Small intestine (tissue), 7 donors: ENCODE measurements around the gene UNC45B. TPM values are rescaled to one million over a fixed set of nuclear protein-coding genes. Genes with fewer than 3 reads are reported as not detected.

Experiments used
- DNase-seq, 2 donors: peaks; one replicate each; pipeline versions ENCODE4 v3.0.0 to v3.0.0-alpha.2; 2013
- FAIRE-seq: peaks from 2 replicates; lab custom pipeline; 2012; peaks lifted over from hg19 to GRCh38; lab: Jason Lieb, UNC
- H3K27ac ChIP-seq, 3 donors: one replicate each; pipeline ENCODE4 v1.5.1; 2013; ENCODE audit warnings: low read length in 2 of 3, mild to moderate bottlenecking in 2 of 3, control low read depth in 1 of 3, inconsistent platforms in 1 of 3, low read depth in 1 of 3, moderate library complexity in 1 of 3
- H3K27me3 ChIP-seq, 3 donors: one replicate each; pipeline ENCODE4 v1.6.1; 2013; ENCODE audit warnings: low read length in 3 of 3, inconsistent platforms in 1 of 3; ENCODE audit not compliant: control insufficient read depth in 3 of 3, insufficient read depth in 3 of 3
- H3K36me3 ChIP-seq, 3 donors: one replicate each; pipeline ENCODE4 v1.6.1; 2013; ENCODE audit warnings: low read length in 3 of 3, inconsistent platforms in 1 of 3, low read depth in 1 of 3, mild to moderate bottlenecking in 1 of 3, moderate library complexity in 1 of 3; ENCODE audit not compliant: control insufficient read depth in 3 of 3, insufficient read depth in 2 of 3
- H3K4me1 ChIP-seq, 3 donors: one replicate each; pipeline ENCODE4 v1.6.1; 2013; ENCODE audit warnings: low read length in 2 of 3, inconsistent platforms in 1 of 3, low read depth in 1 of 3, mild to moderate bottlenecking in 1 of 3, moderate library complexity in 1 of 3; ENCODE audit not compliant: control insufficient read depth in 3 of 3, insufficient read depth in 2 of 3
- H3K4me3 ChIP-seq, 3 donors: one replicate each; pipeline ENCODE4 v1.5.1; 2013; ENCODE audit warnings: low read length in 3 of 3, control low read depth in 1 of 3, inconsistent platforms in 1 of 3, low read depth in 1 of 3, mild to moderate bottlenecking in 1 of 3, moderate library complexity in 1 of 3
- H3K9me3 ChIP-seq, 2 donors: one replicate each; pipeline ENCODE4 v1.6.1; 2013; ENCODE audit warnings: low read depth in 1 of 2, low read length in 1 of 2; ENCODE audit not compliant: control insufficient read depth in 2 of 2, insufficient read depth in 1 of 2
- WGBS, 3 donors: extraction: QIAGEN DNeasy Blood & Tissue Kit; methylation state at CpG; one replicate each; pipeline ENCODE4 v1.1.7; 2013; 5-methylcytosine and 5-hydroxymethylcytosine counted together
- polyA plus RNA-seq, 4 donors: library from polyadenylated mRNA; stranded (reverse) in 3 of 4; unstranded in 1 of 4; fragments of 200-250 nt in 3 of 4; fragments of 120-200 nt in 1 of 4; gene quantifications; one replicate each; pipeline versions ENCODE4 v1.2.1 to v1.2.3, GENCODE V29; 2013
- donor health status: healthy with polysubstance abuse.
- donor health status: control.
- donor health status: control.
- donor health status: Bipolar disorder and iron deficiency.
- donor health status: healthy.

Gene UNC45B
- polyA plus RNA-seq, 4 donors, result 0.62 TPM; not detected in 3

- no peak for FAIRE-seq
- Histone ChIP-seq H3K27me3 (no peaks in the 10 kb centered on the region), H3K4me3 (no peak overlapping the region)
Measured at GRCh38 chr17:35238821-35239220, 91.2 kb downstream of the UNC45B start.

More at GRCh38 chr17:35238821-35239220, 91.2 kb downstream of the UNC45B start:
- H3K36me3 ChIP-seq, result no peaks in the 10 kb centered on the region
- peaks cover 0 to 3% (median 0%) of the 10 kb centered on the region in 3 donors for H3K4me1 ChIP-seq
- no peaks in the 10 kb centered on the region for H3K9me3 ChIP-seq
- H3K27ac ChIP-seq, result peak overlapping the region in 1 of 3 donors; percentile 23
- WGBS, 3 donors, result 61 to 73% (median 66%) methylated on average over 2 of the region's 2 CpGs
- no peak for DNase-seq

Other genes with a start within 250 kb of the UNC45B start
- gene CCT6B, start 186.4 kb upstream of the UNC45B start, polyA plus RNA-seq, result 1 to 10 TPM in 1 of 4 donors, under 1 TPM in 1, not detected in 2; 0.98 to 2.7 TPM
- 10 to 100 TPM; 10.3 to 18.2 (median 11.8) TPM for gene ZNF830, start 186.3 kb upstream of the UNC45B start, polyA plus RNA-seq
- gene LIG3, start 167.3 kb upstream of the UNC45B start, polyA plus RNA-seq, result 10 to 100 TPM in 2 of 4 donors, 1 to 10 TPM in 2; 4.9 to 23.9 (median 9.9) TPM
- 10 to 100 TPM in 3 of 4 donors, 1 to 10 TPM in 1; 10.0 to 36.9 (median 16.9) TPM for gene RFFL, start 84.1 kb upstream of the UNC45B start, polyA plus RNA-seq
- gene RAD51D, start 28.0 kb upstream of the UNC45B start, polyA plus RNA-seq, result 10 to 100 TPM in 1 of 4 donors, 1 to 10 TPM in 2, under 1 TPM in 1; 0.89 to 12.2 (median 7.4) TPM
- gene FNDC8, start 26.2 kb upstream of the UNC45B start, polyA plus RNA-seq, result under 1 TPM in 1 of 4 donors, not detected in 3; 0.04 TPM
- 10 to 100 TPM in 2 of 4 donors, 1 to 10 TPM in 2; 1.8 to 13.9 (median 7.5) TPM for gene NLE1, start 5.5 kb upstream of the UNC45B start, polyA plus RNA-seq
- under 1 TPM in 1 of 4 donors, not detected in 3; 0.22 TPM for gene SLC35G3, start 46.6 kb downstream of the UNC45B start, polyA plus RNA-seq
- 1 to 10 TPM; 2.4 to 5.8 (median 3.0) TPM for gene SLFN5, start 95.3 kb downstream of the UNC45B start, polyA plus RNA-seq
- 1 to 10 TPM in 3 of 4 donors, under 1 TPM in 1; 0.22 to 3.8 (median 3.1) TPM for gene SLFN11, start 225.8 kb downstream of the UNC45B start, polyA plus RNA-seq